NCI-H1417 (cell line): ENCODE measurements around the gene CTNNA2.
A peak's percentile ranks its signal among the peaks of the same experiment; 100 is the strongest.

Experiments
- DNase-seq, 3 experiments: peaks; one replicate each; lab custom pipeline; 2025; lab: John Stamatoyannopoulos, UW

The CTNNA2 gene

DNA sequence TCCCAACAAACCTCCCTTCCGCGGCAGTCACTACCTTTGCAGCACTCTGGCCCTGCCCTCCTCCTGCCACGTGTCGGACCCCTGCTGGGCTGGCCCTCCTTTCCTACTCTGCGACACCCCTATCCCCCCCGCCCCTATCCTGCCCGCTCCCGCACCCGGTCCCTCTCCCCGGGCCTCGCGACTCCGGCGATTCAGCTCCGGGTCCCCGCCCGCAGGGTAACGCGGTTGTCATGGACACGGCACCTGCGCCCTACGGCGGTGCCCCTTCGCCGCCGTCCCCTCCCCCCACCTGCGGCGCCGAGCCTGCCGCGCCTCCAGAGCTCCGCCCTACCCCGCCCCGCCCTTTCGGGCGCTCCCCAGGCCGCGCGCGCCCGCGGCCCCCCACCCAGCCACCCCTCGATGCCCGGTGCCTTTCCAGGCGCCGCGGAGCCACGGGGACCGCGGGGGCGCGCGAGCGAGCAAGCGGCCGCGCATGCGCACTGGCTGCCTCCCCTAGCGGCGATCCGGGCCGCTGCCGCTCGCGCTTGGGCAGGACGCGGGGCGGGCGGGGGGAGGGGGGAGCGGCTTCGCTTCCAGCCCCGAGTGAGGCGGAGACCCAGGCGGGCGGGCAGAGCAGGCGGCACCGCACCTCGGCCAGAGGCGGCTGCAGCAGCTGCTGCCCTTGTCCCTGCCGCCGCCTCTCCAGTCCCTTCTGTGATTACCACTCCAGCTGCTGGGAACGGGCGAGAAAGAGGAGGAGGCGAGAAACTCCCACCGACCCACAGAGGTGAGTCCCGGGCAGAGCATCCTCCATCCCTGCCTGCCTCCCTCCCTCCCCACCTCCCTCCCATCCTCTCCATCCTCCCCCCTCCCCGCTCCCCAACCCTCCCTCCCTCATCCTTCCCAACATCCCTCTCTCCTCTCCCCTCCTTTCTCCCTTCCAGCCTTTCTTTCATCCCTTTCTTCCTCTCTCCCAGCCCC, at the start of gene CTNNA2:
TSS of gene CTNNA2 (plus strand) at position 610 of the 960 bp plus-strand sequence.
- peak; percentile 84 to 88 (median 87) for DNase-seq

DNA sequence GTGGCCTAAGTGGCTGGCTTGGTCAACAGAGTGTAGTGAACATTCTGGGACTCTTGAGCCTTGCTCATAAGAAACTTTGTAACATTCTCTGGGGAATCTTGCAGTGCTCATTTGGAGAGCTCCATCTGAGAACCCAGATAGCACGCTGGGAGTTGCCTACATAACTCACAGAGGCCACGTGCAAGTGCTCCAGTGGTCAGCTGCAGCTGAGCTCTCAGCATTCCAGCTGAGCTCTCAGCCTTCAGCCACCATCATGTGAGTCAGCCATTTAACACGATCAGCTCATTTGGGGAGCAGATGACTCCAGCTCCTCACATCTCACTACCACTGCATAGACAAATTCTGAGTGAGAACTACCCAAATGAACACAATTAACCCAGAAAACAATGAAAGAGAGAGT, 25.5 kb upstream of the CTNNA2 start:
- no peak for DNase-seq

DNA sequence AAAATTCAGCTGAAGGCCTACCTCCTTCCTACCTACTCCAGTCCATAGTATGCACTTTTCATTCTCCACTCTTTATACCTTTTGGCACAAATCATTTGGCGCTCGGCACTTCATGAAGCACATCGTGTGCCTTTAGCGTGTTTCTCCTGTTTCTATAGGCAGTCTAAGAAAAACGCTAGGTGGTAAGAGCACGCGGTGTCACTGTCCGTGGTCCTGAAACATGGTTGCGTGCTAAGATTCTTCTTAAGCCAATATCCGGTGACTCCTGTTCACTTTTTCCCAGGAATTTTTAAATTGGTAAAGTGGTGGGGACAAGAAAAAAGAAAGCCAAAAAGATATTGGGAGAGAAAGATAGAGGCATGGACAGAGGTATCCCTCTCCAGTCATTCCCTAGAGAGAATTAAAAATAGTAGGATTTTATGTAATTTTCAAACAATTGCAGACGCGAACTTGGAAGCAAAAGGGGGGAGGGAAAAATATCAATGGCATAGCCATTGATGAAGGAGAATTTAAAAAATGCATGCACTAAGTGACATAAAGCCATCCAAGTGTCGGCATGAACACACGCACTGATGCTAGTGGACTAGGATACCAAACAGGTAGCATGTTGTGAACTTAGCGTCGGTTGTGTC, 1.4 kb upstream of the CTNNA2 start:
- peak in 1 of 3 experiments; percentile 13 for DNase-seq

DNA sequence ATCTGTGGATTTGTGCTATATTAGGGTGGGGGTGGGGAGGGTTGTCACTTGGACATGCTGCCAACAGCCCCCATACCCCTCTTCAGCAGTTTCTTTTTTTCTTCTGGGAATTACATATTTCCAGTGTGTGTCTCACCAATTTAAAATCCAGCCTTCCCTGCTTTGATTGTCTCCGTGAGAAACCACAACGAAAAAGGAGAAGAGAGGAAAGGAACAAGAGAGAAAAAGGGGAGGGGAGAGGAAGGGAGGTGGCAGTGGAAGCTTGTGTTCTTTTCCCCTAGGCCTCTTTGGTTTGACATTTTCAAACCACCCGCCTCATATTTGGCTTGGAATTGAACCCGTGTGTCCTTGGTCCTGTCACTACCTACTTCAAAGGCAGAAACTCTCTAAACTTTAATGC, 860 bp downstream of the CTNNA2 start:
- DNase-seq = peak in 1 of 3 experiments; percentile 13

DNA sequence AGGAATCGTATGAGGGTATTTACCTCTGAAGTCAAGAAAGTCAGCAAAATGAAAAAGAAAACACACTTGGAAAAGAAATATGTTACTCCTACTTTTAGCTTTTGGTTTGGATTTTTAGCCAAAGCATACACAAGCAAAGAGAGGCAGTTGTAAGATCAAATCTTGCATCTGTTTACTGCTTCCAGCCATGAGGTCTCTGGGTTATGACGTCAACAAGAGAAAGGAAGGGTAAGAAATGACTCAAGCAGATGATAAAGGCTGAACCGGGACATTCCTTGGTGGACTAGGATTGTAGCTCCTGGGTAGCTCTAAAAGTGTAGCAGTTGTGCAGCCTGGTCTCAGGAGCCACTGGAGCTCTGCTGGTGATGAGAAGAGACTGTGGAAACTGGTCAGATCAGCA, 16.8 kb downstream of the CTNNA2 start:
- DNase-seq = no peak

DNA sequence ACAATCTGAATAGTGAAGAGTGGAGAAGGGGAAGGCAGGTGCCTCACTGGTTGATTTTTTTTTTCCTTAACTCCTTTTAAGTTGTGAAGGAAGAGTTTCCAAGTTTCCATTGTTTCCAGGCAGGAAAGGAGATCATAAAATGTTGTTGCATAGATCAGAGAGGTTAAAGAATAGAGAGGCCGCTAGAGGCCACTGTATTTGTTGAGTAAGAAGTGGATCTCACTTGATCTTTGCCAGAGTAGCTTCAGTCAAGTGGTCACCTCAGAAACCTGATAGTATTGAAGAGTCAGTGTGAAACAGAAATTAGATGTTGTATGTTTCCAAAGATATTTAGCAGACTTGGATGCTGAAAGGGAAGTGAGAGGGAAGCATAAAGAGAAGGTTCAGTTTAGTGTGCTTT, 17.6 kb downstream of the CTNNA2 start:
- DNase-seq = peak in 2 of 3 experiments; percentile 30 to 47

DNA sequence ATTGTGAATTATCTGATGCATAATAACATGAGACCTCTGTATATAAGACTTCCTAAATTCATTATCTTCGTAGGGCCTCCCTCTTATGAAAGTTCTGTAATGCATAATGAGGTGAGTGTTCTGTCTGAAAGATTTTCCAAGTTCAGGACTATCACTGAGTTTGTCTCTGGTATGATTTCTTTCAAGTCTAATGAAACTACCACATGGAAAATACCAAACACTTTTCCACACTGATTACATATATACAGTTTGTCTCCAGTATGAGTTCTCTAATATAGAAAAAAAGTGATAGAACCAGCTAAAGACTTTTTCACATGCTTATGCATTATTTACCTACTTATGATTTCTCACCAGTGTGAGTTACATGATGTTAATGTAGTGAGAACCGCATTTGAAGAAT, 34.7 kb downstream of the CTNNA2 start:
- no peak for DNase-seq

DNA sequence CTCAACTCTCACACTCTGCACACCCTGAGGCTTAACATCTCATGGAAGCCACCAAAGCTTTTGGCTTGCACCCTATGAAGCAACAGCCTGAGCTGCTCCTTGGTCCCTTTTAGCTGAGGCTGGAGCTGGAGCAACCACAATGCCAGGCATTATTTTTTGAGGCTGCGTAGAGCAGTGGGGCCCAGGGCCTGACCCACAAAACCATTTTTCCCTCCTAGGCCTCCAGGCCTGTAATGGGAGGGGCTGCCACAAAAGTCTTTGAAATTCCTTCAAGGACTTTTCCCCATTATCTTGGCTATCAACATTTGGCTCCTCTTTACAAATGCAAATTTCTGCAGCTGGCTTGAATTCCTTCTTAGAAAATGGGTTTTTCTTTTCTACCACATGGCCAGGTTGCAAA, 39.8 kb downstream of the CTNNA2 start:
- DNase-seq = no peak

DNA sequence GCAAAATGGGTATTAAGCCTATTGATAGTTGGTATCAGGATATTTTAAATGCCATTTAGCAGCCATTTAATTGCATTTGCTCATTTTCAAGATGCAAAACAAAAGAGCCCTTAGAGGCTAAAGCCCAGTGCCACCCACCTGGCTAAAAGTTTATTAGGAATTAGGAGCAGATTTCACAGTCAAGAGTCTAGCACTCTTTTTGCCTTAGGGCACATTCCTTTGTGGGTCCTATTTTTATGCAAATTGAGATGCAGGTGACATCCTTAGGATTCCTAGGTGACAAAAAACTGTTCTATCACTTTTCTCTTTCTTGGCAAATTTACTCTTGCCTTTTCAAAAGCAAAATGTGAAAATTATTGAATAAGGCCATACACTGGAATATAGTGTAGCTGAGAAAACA, 42.0 kb downstream of the CTNNA2 start:
- DNase-seq = no peak

DNA sequence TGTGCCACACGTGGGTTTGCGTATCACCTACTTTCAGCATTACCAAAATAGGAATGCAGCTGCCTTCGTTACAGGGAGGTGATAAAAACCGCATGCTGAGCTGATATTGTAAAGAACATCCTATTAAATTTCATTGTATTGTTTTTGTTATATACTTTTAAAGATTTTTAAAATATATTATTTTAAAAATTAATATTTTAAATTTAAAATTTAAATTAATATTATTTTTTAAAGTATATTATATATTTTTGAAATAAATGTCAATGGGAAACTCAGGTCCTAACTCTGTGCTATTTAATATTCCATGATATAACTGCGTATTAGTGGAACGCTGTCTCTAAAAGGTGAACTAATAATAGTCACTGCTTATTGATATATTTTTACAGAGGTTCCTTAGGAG, 51.2 kb downstream of the CTNNA2 start:
- DNase-seq = no peak

DNA sequence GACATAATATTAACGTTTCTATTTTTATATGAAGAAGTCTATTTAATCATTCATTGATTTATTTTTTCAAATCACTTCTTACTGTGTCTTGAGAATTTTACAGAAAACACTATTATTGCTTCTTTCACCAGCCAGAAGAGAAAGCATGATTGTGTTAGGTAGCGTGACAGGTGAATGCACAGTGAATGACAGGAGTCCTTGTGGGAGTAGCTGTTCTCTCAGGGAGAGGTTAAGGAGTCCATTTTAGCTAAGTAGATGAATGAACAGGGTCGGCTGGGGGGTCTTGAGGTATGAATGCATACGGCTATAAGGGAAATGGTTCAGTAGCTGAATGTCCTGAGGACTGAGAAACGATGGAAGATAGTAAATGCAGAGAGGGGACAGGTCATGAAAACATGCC, 56.2 kb downstream of the CTNNA2 start:
- DNase-seq = no peak

DNA sequence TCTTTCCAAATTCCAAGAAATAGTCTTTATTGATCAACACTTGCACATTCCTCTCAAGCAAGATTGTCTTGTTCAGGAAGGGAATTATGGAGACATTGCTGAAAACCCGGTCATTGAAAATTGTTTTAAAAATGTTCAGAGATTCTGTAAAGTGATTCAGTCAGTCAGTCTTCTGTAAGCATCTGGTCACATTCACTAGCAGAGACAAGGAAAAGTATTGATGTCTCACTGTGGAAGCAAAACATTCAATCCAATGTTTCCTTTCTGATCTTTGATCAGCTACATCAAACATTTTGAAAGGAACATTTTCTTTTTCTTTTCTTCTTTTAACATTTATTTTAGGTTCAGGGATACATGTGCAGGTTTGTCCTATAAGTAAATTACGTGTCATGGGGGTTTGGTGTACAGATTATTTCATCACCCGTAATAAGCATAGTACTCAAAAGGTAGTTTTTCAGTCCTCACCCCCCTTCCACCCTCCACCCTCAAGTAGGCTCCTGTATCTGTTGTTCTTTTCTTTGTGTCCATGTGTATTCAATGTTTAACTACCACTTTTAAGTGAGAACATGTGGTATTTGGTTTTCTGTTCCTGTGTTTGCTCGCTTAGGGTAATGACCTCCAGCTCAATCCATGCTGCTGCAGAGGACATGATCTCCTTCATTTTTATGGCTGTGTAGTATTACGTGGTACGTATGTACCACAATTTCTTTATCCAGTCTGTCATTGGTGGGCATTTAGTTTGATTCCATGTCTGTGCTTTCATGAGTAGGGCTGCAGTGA, 61.2 kb downstream of the CTNNA2 start:
- no peak for DNase-seq

DNA sequence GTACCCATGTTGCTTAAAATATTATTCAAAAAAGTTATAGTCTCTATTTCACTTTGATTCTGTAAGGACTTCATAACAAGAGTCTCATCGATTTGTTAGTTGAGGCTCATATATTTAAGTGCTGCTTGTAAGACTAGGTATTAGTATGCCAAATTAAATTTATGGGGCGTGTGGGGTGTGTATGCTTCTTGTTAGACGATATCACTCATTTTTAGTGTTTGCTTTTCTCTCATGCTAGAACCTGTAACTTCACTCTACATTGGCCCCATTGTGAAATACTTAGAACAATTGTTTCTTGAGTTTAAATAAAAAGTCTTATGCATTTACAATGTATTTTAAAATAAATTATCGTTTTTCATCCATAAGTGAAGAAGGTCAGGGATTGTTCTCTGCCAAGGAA, 63.6 kb downstream of the CTNNA2 start:
- peak in 1 of 3 experiments; percentile 5 for DNase-seq

DNA sequence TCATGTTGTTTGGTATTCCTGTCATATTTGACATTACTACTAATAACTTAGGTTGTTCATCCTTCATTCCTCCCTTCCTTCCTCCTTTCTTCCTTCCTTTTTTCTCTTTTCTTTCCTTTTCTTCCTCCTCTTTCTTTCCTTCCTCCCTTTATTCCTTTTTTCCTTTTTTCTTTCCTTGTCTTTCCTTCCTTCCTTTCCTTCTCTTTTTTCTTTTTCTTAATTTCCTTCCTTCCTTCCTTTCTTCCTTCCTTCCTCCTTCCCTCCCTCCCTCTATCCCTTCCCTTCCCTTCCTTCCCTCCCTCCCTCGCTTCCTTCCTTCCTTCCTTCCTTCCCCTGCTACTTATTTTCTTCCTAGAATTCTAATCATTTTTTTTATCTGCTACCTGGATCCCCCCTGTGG, 66.1 kb downstream of the CTNNA2 start:
- no peak for DNase-seq

DNA sequence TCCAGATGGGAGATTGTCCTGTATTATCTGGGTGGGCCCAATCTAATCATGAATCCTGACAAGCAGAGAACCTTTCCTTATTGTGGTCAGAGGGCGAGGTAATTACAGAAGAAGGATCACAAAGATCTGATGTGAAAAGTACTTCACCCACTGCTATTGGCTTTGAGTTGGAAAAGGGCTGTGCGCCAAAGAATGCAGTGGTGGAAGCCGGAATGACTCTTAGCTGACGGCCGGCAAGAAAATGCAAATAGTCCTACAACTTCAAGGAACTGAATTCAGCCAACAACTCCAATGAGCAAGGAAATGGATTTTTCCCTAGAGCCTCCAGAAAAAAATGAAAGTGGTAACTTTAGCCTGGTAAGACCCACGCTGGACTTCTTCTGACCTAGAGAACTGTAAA, 67.3 kb downstream of the CTNNA2 start:
- no peak for DNase-seq

DNA sequence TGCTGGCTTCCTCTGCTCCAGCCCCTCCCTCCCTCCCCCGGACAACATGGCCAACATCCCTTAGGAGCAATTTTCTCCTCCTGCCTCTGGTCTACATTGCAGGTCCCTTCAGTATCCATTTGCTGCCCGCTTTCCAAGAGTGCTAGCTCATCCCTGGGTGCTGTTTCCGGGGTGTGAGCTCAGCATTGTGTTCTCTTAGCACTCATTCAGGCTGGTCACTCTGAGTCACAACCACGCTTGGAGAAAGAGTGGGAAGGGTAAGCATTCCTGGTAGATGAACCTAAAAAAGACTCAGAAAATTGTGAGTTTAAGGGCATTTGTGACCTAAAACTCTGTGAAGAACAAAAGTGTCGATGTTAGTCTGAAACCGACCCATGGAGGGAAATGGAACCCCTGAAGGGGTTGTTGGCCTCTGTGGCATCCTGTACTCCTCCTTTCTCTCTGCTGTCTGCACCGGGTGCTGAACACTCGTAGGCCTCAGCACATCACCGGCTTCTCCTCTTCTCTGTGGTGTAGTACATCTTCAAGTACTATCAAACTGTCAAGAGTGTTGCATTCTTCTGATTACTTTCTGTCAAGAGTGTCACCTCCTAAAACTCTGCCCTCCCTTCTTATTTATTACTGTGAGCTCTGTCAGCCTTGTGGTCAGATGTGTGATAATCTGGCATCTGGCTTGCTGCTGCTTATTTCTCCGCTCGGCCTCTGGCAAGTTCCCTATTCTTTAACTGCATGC, 73.0 kb downstream of the CTNNA2 start:
- no peak for DNase-seq

DNA sequence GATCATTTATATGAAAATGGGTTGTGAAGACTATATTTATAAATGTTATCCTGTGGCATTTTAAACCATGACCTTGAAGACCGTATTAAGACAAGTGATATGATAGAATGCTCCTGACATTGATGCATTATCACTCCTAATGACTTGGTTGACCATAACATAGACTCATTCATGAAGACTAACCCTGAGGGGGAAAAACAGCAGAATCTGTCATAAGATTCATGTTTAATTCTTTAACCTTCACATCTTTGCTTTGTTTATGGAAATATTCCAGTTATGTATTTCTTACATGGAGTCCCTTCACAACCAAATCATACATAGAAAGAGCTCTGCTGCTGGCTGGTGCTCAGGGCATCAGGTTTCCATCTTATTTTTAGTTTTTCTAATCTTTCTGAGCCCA, 78.4 kb downstream of the CTNNA2 start:
- DNase-seq = no peak

DNA sequence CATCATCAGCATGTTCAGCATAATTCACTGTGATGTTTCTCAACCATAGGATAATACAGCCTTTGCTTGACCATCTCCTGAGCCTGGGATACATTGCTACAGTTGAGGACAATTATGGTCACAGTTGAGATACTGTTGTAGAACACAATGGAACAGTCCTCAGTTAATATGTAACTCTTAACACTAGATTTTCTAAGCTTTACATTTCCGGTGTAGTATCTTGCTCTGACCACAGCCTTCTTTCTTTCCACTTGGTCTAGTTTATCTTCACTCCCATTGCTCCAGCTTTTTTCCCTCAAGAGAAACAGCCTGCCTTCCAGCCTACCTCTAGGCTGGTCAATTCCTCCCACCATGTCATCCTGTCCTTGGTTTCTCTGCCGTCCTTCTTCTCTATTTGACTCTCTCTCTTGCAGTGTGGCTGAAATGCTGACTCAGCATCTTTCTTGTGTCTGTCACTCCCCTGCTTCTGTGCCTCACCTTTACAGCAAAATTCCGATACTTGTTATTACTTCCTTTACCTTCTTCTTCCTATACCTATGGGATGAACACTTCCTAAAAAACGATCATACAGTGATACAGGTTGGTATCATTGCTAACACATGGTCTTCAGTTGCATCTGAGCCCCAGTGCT, 80.5 kb downstream of the CTNNA2 start:
- no peak for DNase-seq

DNA sequence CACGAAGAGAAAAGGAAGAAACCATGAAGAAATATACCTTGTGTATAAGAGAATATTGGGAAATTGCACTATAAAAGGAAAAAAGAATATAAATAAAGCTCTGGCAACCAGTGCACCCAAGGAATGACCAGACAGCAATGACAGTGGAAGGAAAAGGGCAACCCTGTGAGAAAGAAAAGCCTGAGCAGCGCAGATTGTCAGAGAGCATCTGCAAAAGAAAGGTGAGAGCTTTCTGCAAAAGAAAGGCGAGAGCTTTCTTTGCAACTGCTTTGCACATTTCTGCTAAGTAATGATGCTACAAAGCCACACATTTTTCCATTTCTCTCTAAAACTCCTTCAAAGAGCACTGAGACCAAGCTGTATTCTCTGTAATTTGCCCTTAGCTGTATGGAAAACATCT, 83.6 kb downstream of the CTNNA2 start:
- no peak for DNase-seq

DNA sequence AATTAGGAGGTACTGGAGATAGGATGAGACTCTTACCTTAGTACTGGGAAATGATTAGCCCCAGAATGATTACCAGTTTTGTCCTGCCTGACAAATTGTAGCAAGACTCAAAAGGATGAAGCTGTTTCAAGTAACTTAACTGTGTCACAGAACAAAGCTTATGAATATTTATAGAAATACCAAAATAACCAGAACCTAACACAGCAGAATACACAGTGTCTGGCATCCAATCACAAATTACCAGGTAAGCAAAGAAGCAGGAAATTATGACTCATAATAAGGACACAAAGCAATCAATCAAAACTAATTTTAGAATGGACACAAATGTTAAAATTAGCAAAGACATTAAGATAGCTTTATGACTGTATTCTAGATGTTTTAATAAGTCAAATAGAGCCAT, 91.9 kb downstream of the CTNNA2 start:
- no peak for DNase-seq

DNA sequence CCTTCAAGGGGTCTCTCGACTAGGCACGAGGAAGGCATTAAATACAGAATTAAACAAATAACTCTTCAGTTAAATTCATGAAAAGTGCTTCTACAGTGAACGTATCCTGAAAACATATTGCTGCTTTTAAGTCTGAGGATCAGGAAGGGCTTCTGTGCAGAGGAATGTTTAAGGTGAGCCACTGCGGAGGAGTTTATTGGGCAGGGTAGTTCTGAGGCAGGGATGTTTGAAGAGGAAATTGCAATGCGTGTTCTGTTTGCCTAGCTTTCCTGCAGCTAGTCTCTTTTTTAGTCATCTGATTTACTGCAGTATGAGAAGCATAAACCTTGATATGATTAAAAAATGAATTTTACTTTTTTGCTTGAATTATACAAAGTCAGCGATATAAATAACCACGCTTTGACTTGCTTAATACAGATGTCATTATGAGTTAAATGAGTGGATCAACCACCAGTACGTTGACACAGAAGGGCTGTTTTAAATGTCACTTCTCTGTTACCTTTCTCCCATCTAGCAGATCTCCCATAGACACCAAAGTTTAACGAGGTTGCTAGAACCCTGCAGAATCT, 98.7 kb downstream of the CTNNA2 start:
- DNase-seq = no peak
